HEK293T (cell line): ENCODE results near the gene AFTPH.

Experiments used
- CTCF ChIA-PET: fragments of 350-600 bp; formaldehyde crosslinking; extraction: SDS; loops from one replicate; lab custom pipeline; 2021; ENCODE audit warnings: antibody characterized with exemption, inconsistent platforms; lab: Yijun Ruan, JAX
- POLR2A ChIA-PET: fragments of 350-600 bp; formaldehyde crosslinking; extraction: SDS; loops from one replicate; lab custom pipeline; 2020; ENCODE audit warnings: antibody characterized with exemption, inconsistent platforms; lab: Yijun Ruan, JAX
- DNase-seq: peaks from one replicate; pipeline ENCODE4 v3.0.0; 2012; ENCODE audit warnings: mixed read lengths; ENCODE audit errors: extremely low spot score
- ARNT ChIP-seq: fragments of 450-650 bp; IDR thresholded peaks from 2 replicates; pipeline ENCODE4 v1.6.1; 2017; ENCODE audit warnings: mild to moderate bottlenecking
- BHLHE40 ChIP-seq: fragments of 450-650 bp; IDR thresholded peaks from 2 replicates; pipeline ENCODE4 v1.6.1; 2016; ENCODE audit warnings: mild to moderate bottlenecking, moderate library complexity, borderline replicate concordance
- CTBP1 ChIP-seq: fragments of 450-650 bp; IDR thresholded peaks from 2 replicates; pipeline ENCODE4 v1.6.1; 2016; ENCODE audit warnings: borderline replicate concordance
- ELF4 ChIP-seq: fragments of 450-650 bp; IDR thresholded peaks from 2 replicates; pipeline ENCODE4 v1.6.1; 2017; ENCODE audit warnings: antibody characterized with exemption
- FOXA1 ChIP-seq: fragments of 450-650 bp; IDR thresholded peaks from 2 replicates; pipeline ENCODE4 v1.6.1; 2016; ENCODE audit warnings: mild to moderate bottlenecking
- FOXK2 ChIP-seq: fragments of 450-650 bp; IDR thresholded peaks from 2 replicates; pipeline ENCODE4 v1.6.1; 2016; ENCODE audit warnings: mild to moderate bottlenecking
- FOXM1 ChIP-seq: fragments of 450-650 bp; IDR thresholded peaks from 2 replicates; pipeline ENCODE4 v1.6.1; 2017; ENCODE audit warnings: mild to moderate bottlenecking, borderline replicate concordance
- HDGF ChIP-seq: fragments of 450-650 bp; IDR thresholded peaks from 2 replicates; pipeline ENCODE4 v1.6.1; 2017; ENCODE audit warnings: antibody characterized with exemption, borderline replicate concordance
- L3MBTL2 ChIP-seq: fragments of 450-650 bp; conservative IDR thresholded peaks from 2 replicates; pipeline ENCODE4 v1.6.1; 2016; ENCODE audit warnings: mild to moderate bottlenecking
- LEF1 ChIP-seq: fragments of 450-650 bp; IDR thresholded peaks from 2 replicates; pipeline ENCODE4 v1.6.1; 2017; ENCODE audit warnings: mild to moderate bottlenecking, borderline replicate concordance
- NFRKB ChIP-seq: fragments of 450-650 bp; IDR thresholded peaks from 2 replicates; pipeline ENCODE4 v1.6.1; 2016; ENCODE audit warnings: mild to moderate bottlenecking, moderate library complexity
- PKNOX1 ChIP-seq: fragments of 450-650 bp; IDR thresholded peaks from 2 replicates; pipeline ENCODE4 v1.6.1; 2016
- SP1 ChIP-seq: fragments of 450-650 bp; IDR thresholded peaks from 2 replicates; pipeline ENCODE4 v1.6.1; 2017
- SUZ12 ChIP-seq: fragments of 450-650 bp; IDR thresholded peaks from 2 replicates; pipeline ENCODE4 v1.6.1; 2016; ENCODE audit warnings: mild to moderate bottlenecking
- TARDBP ChIP-seq: fragments of 450-650 bp; IDR thresholded peaks from 2 replicates; pipeline ENCODE4 v1.6.1; 2016
- ZNF384 ChIP-seq: fragments of 450-650 bp; IDR thresholded peaks from 2 replicates; pipeline ENCODE4 v1.6.1; 2016

AFTPH gene

GRCh38 chr2:64598226-64598625, 74.1 kb downstream of the AFTPH start:
- DNase-seq: no peak
- TF ChIP-seq SP1: no peak
- TF ChIP-seq ARNT: no peak
- TF ChIP-seq HDGF: no peak
- no peak for TF ChIP-seq ZNF384
- TF ChIP-seq PKNOX1: no peak
- TF ChIP-seq L3MBTL2: no peak
- TF ChIP-seq LEF1: no peak
- no peak for TF ChIP-seq FOXM1
- no peak for TF ChIP-seq FOXA1
- CTCF ChIA-PET: no interaction called here
- POLR2A ChIA-PET: interaction anchor here (1.2 kb wide), 2 partner anchors 9 to 56 kb away, joined by 5 to 6 read pairs; partner anchors contain the start of gene SERTAD2

- no peak for DNase-seq
- POLR2A ChIA-PET: interaction anchor here (1.0 kb wide), 1 partner anchor 54 kb away, joined by 3 read pairs; the partner anchor contains the start of gene SERTAD2
- CTCF ChIA-PET: no interaction called here
- TF ChIP-seq ELF4 (no peak), LEF1 (no peak), NFRKB (no peak), CTBP1 (no peak), FOXA1 (no peak), SP1 (no peak), HDGF (no peak), PKNOX1 (no peak), L3MBTL2 (no peak), FOXM1 (no peak), ARNT (no peak), ZNF384 (no peak), FOXK2 (no peak), TARDBP (no peak), SUZ12 (no peak), BHLHE40 (no peak)
Measured at GRCh38 chr2:64599469-64599868, 75.3 kb downstream of the AFTPH start.

GRCh38 chr2:64601034-64601754, 77.1 kb downstream of the AFTPH start:
- no peak for TF ChIP-seq ARNT
- no peak for TF ChIP-seq ELF4
- no peak for TF ChIP-seq FOXA1
- TF ChIP-seq TARDBP: no peak
- TF ChIP-seq SP1: no peak
- no peak for DNase-seq
- POLR2A ChIA-PET: no interaction called here
- CTCF ChIA-PET: interaction anchor here (0.6 kb wide), 1 partner anchor 36 kb away, joined by 4 read pairs; no protein-coding TSS in a partner anchor

GRCh38 chr2:64601785-64602391, 77.8 kb downstream of the AFTPH start:
- no peak for DNase-seq
- ChIA-PET POLR2A (no interaction called here), CTCF (no interaction called here)
- TF ChIP-seq ZNF384 (no peak), ARNT (no peak), L3MBTL2 (no peak), SP1 (no peak), PKNOX1 (no peak), HDGF (no peak), NFRKB (no peak), FOXA1 (no peak), ELF4 (no peak), BHLHE40 (no peak), LEF1 (no peak), FOXK2 (no peak), SUZ12 (no peak), FOXM1 (no peak), CTBP1 (no peak), TARDBP (no peak)

- POLR2A ChIA-PET: no interaction called here
- CTCF ChIA-PET: interaction anchor here (0.6 kb wide), 1 partner anchor 40 kb away, joined by 3 read pairs; no protein-coding TSS in a partner anchor
- TF ChIP-seq CTBP1 (no peak), PKNOX1 (no peak), SP1 (no peak), SUZ12 (no peak), ARNT (no peak), L3MBTL2 (no peak), HDGF (no peak), FOXK2 (no peak), NFRKB (no peak), ELF4 (no peak), LEF1 (no peak), FOXA1 (no peak), ZNF384 (no peak), BHLHE40 (no peak)
- DNase-seq: no peak
Measured at GRCh38 chr2:64602436-64602835, 78.3 kb downstream of the AFTPH start.
